Measurements from ENCODE around the gene HERC5. TPM values are rescaled to one million over a fixed set of nuclear protein-coding genes. Genes with fewer than 3 reads are reported as not detected.

The HERC5 gene
- polyA plus RNA-seq, 2 of the 4 experiments (the other 2 are of a cell fraction): 4.3 to 5.1 TPM

- no peak overlapping the region for H3K4me2 ChIP-seq
- DNase-seq (ENCODE audit: low read depth in 1 of 2, low spot score in 1 of 2) (no peak), FAIRE-seq (no peak), ATAC-seq (no peak)
- H3K27ac ChIP-seq: no peak overlapping the region
- 88% methylated on average over 2 of the region's 5 CpGs for WGBS (ENCODE audit: missing lambda C conversion rate)
- POLR2A ChIA-PET: no interaction called here
- TF ChIP-seq CHD2 (IDR thresholded peaks at IDR 0.05; ENCODE audit: low read length, partially characterized antibody): no peak
- TF ChIP-seq RFX5 (IDR thresholded peaks at IDR 0.05): no peak
- TF ChIP-seq ZC3H11A (IDR thresholded peaks at IDR 0.05): no peak
- TF ChIP-seq PBX3 (IDR thresholded peaks at IDR 0.05): no peak
- TF ChIP-seq EHF (CRISPR knock-in tag; IDR thresholded peaks at IDR 0.05): no peak
- TF ChIP-seq MAFK (IDR thresholded peaks at IDR 0.05; ENCODE audit: partially characterized antibody): no peak
- no peak for TF ChIP-seq HEYL (CRISPR knock-in tag; IDR thresholded peaks at IDR 0.05)
- no peak for TF ChIP-seq MAX (IDR thresholded peaks at IDR 0.05)
- TF ChIP-seq RCOR1 (IDR thresholded peaks at IDR 0.05; ENCODE audit: low read depth, low read length): no peak
- no peak for TF ChIP-seq ZNF302 (CRISPR knock-in tag; IDR thresholded peaks at IDR 0.05)
- TF ChIP-seq JUNB (IDR thresholded peaks at IDR 0.05): no peak
- CTCF ChIA-PET: no interaction called here
- H3K9me3 ChIP-seq: no peaks in the 10 kb centered on the region
- no peaks in the 10 kb centered on the region for H3K4me1 ChIP-seq
- no peak overlapping the region for H3K4me3 ChIP-seq
These were observed 20.4 kb downstream of the HERC5 start for GRCh38 chr4:88477229-88477860.

GRCh38 chr4:88478247-88478646 is 21.3 kb downstream of the HERC5 start:
- 91% methylated on average over 2 of the region's 2 CpGs for WGBS (ENCODE audit: missing lambda C conversion rate)

More at GRCh38 chr4:88478247-88478646, 21.3 kb downstream of the HERC5 start:
- ChIA-PET CTCF (no interaction called here), POLR2A (no interaction called here)
- FAIRE-seq: no peak
- H3K4me1 ChIP-seq: no peaks in the 10 kb centered on the region
- ATAC-seq: no peak
- TF ChIP-seq REST (IDR thresholded peaks at IDR 0.05) (no peak), RFX5 (IDR thresholded peaks at IDR 0.05) (no peak), RARB (CRISPR knock-in tag; IDR thresholded peaks at IDR 0.05) (no peak), FOSL2 (IDR thresholded peaks at IDR 0.05) (no peak), FOSL2 (CRISPR knock-in tag; IDR thresholded peaks at IDR 0.05) (no peak), HEYL (CRISPR knock-in tag; IDR thresholded peaks at IDR 0.05) (no peak), BHLHE40 (IDR thresholded peaks at IDR 0.05; ENCODE audit: low read depth, low read length) (no peak), ELK1 (IDR thresholded peaks at IDR 0.05; ENCODE audit: low read depth, low read length) (no peak), CTCF (IDR thresholded peaks at IDR 0.05) (no peak), POLR2AphosphoS2 (conservative IDR thresholded peaks at IDR 0.05; ENCODE audit: low read length) (no peak), CBX8 (IDR thresholded peaks at IDR 0.05) (no peak)
- no peak overlapping the region for H3K27ac ChIP-seq
- DNase-seq (ENCODE audit: low read depth in 1 of 2, low spot score in 1 of 2): no peak
- no peak overlapping the region for H3K4me2 ChIP-seq
- H3K9me3 ChIP-seq: no peaks in the 10 kb centered on the region
- no peak overlapping the region for H3K4me3 ChIP-seq

Measured in A549 (cell line).